IMR-90 (cell line): Measurements from ENCODE around the gene TUBGCP6. TPM values are rescaled to one million over a fixed set of nuclear protein-coding genes. Genes with fewer than 3 reads are reported as not detected.

ENCODE experiments used
- ATAC-seq: fragments of 200-7000 bp; cut with Tn5 transposase; 2 replicates; pipeline ENCODE4 v1.9.1; 2020; ENCODE audit warnings: low read depth, mild to moderate bottlenecking, moderate library complexity
- BruUV-seq: library from RNA; stranded (reverse); fragments of 400-500 nt; replicated peaks from 2 replicates; lab custom pipeline; 2021; lab: Mats Ljungman, UMichigan
- CTCF ChIA-PET: fragments of 300-600 bp; formaldehyde crosslinking; extraction: SDS; loops from one replicate; lab custom pipeline; 2021; ENCODE audit warnings: antibody characterized with exemption; lab: Yijun Ruan, JAX
- POLR2A ChIA-PET: fragments of 300-600 bp; sonication (Branson Sonifier 250); formaldehyde crosslinking; loops from one replicate; lab custom pipeline; 2022; ENCODE audit warnings: antibody characterized with exemption; ENCODE audit not compliant: unreplicated experiment; lab: Charles Lee
- DNase-seq: peaks from one replicate; pipeline ENCODE4 v3.0.0; 2013
- H2AFZ ChIP-seq: replicated peaks from 2 replicates; pipeline ENCODE3; 2013; ENCODE audit warnings: low read length, mild to moderate bottlenecking; ENCODE audit not compliant: poor library complexity
- H2AK5ac ChIP-seq: 2 replicates; pipeline ENCODE4 v1.6.1; 2013; ENCODE audit warnings: low read depth, low read length, inconsistent platforms
- H2AK9ac ChIP-seq: replicated peaks from 2 replicates; pipeline ENCODE3; 2013; ENCODE audit warnings: mild to moderate bottlenecking, low read depth, low read length, moderate library complexity; ENCODE audit not compliant: poor library complexity
- H2BK120ac ChIP-seq: 2 replicates; pipeline ENCODE4 v1.6.1; 2013; ENCODE audit warnings: low read depth, low read length, inconsistent platforms
- H2BK15ac ChIP-seq: 3 replicates; pipeline ENCODE4 v1.6.1; 2013; ENCODE audit warnings: low read depth, low read length, inconsistent platforms
- H2BK20ac ChIP-seq: 2 replicates; pipeline ENCODE4 v1.6.1; 2013; ENCODE audit warnings: low read depth, mild to moderate bottlenecking, inconsistent platforms, low read length, moderate library complexity
- H2BK5ac ChIP-seq: 2 replicates; pipeline ENCODE4 v1.6.1; 2013; ENCODE audit warnings: mild to moderate bottlenecking, low read depth, low read length, inconsistent platforms; ENCODE audit not compliant: poor library complexity, severe bottlenecking
- H3K14ac ChIP-seq: replicated peaks from 2 replicates; pipeline ENCODE4 v1.6.1; 2013; ENCODE audit warnings: low read depth, low read length, inconsistent platforms
- H3K18ac ChIP-seq: 2 replicates; pipeline ENCODE4 v1.6.1; 2013; ENCODE audit warnings: low read depth, low read length, control low read depth
- H3K23ac ChIP-seq: 2 replicates; pipeline ENCODE4 v1.6.1; 2013; ENCODE audit warnings: low read depth, low read length, inconsistent platforms
- H3K27ac ChIP-seq: 2 replicates; pipeline ENCODE4 v1.5.1; 2013; ENCODE audit warnings: mild to moderate bottlenecking, control low read depth, low read length; ENCODE audit not compliant: insufficient read depth
- H3K27me3 ChIP-seq: 2 replicates; pipeline ENCODE4 v1.6.1; 2013; ENCODE audit warnings: low read length; ENCODE audit not compliant: control insufficient read depth, insufficient read depth
- H3K36me3 ChIP-seq: 2 replicates; pipeline ENCODE4 v1.6.1; 2013; ENCODE audit warnings: low read length, mixed read lengths; ENCODE audit not compliant: control insufficient read depth, insufficient read depth
- H3K4ac ChIP-seq: 2 replicates; pipeline ENCODE4 v1.6.1; 2013; ENCODE audit warnings: low read depth, low read length, inconsistent platforms
- H3K4me1 ChIP-seq: 2 replicates; pipeline ENCODE4 v1.6.1; 2013; ENCODE audit warnings: low read length, mixed read lengths; ENCODE audit not compliant: control insufficient read depth, insufficient read depth
- H3K4me2 ChIP-seq: 2 replicates; pipeline ENCODE4 v1.6.1; 2013; ENCODE audit warnings: low read depth, mild to moderate bottlenecking, control low read depth, low read length, moderate library complexity
- H3K4me3 ChIP-seq: 2 replicates; pipeline ENCODE4 v1.5.1; 2013; ENCODE audit warnings: low read depth, mild to moderate bottlenecking, control low read depth, low read length, moderate library complexity; ENCODE audit not compliant: insufficient read depth
- H3K56ac ChIP-seq: 2 replicates; pipeline ENCODE4 v1.6.1; 2013; ENCODE audit warnings: low read length, inconsistent platforms; ENCODE audit not compliant: insufficient read depth; ENCODE audit errors: extremely low read depth
- H3K79me1 ChIP-seq, 2 experiments: 2 replicates each; pipeline ENCODE4 v1.6.1; 2013; ENCODE audit warnings: low read length in 2 of 2, inconsistent platforms in 1 of 2, low read depth in 1 of 2
- H3K9ac ChIP-seq: 2 replicates; pipeline ENCODE4 v1.6.1; 2013; ENCODE audit warnings: low read depth, low read length, control low read depth
- H3K9me1 ChIP-seq: 2 replicates; pipeline ENCODE4 v1.6.1; 2013; ENCODE audit warnings: low read length, inconsistent platforms; ENCODE audit not compliant: insufficient read depth
- H3K9me3 ChIP-seq: 2 replicates; pipeline ENCODE4 v1.6.1; 2013; ENCODE audit warnings: low read length; ENCODE audit not compliant: control insufficient read depth, insufficient read depth
- H4K20me1 ChIP-seq: 2 replicates; pipeline ENCODE4 v1.6.1; 2013; ENCODE audit warnings: low read length, inconsistent platforms; ENCODE audit not compliant: insufficient read depth
- H4K5ac ChIP-seq: 2 replicates; pipeline ENCODE4 v1.6.1; 2013; ENCODE audit warnings: mild to moderate bottlenecking, low read depth, low read length, control low read depth
- H4K8ac ChIP-seq, 2 experiments: 2 replicates each; pipeline ENCODE4 v1.6.1; 2013; ENCODE audit warnings: low read depth in 2 of 2, low read length in 2 of 2, control low read depth in 1 of 2, inconsistent platforms in 1 of 2
- H4K91ac ChIP-seq: 2 replicates; pipeline ENCODE4 v1.6.1; 2013; ENCODE audit warnings: low read depth, low read length, inconsistent platforms; ENCODE audit not compliant: insufficient read depth
- BHLHE40 ChIP-seq: fragments of 150-350 bp; IDR thresholded peaks from 2 replicates; pipeline ENCODE4 v1.6.1; 2016; ENCODE audit warnings: mild to moderate bottlenecking, low read depth, low read length
- CEBPB ChIP-seq: IDR thresholded peaks from 2 replicates; pipeline ENCODE4 v1.6.1; 2012; ENCODE audit warnings: low read depth, low read length, improper control_type of control experiment
- CTCF ChIP-seq: conservative IDR thresholded peaks from 2 replicates; pipeline ENCODE4 v1.5.1; 2012; ENCODE audit warnings: mild to moderate bottlenecking, low read depth, low read length, improper control_type of control experiment
- ELK1 ChIP-seq: fragments of 150-350 bp; IDR thresholded peaks from 2 replicates; pipeline ENCODE4 v1.6.1; 2016; ENCODE audit warnings: low read depth, mild to moderate bottlenecking, low read length, moderate library complexity, borderline replicate concordance
- MAFK ChIP-seq: IDR thresholded peaks from 2 replicates; pipeline ENCODE4 v1.6.1; 2012; ENCODE audit warnings: low read depth, low read length, improper control_type of control experiment
- MAZ ChIP-seq: IDR thresholded peaks from 2 replicates; pipeline ENCODE4 v1.6.1; 2012; ENCODE audit warnings: low read depth, mild to moderate bottlenecking, low read length, improper control_type of control experiment, moderate library complexity, borderline replicate concordance
- MXI1 ChIP-seq: IDR thresholded peaks from 2 replicates; pipeline ENCODE4 v1.6.1; 2012; ENCODE audit warnings: low read depth, mild to moderate bottlenecking, low read length, moderate library complexity, borderline replicate concordance
- NFE2L2 ChIP-seq: fragments of 150-350 bp; IDR thresholded peaks from 2 replicates; pipeline ENCODE4 v1.6.1; 2016; ENCODE audit warnings: low read depth, mild to moderate bottlenecking, low read length
- POLR2A ChIP-seq: IDR thresholded peaks from 2 replicates; pipeline ENCODE4 v1.6.1; 2012; ENCODE audit warnings: mild to moderate bottlenecking, low read depth, low read length
- RAD21 ChIP-seq: IDR thresholded peaks from 2 replicates; pipeline ENCODE4 v1.6.1; 2012; ENCODE audit warnings: low read length, improper control_type of control experiment
- RCOR1 ChIP-seq: IDR thresholded peaks from 2 replicates; pipeline ENCODE4 v1.6.1; 2012; ENCODE audit warnings: mild to moderate bottlenecking, low read length, improper control_type of control experiment; ENCODE audit not compliant: insufficient replicate concordance
- RFX5 ChIP-seq: IDR thresholded peaks from 2 replicates; pipeline ENCODE4 v1.8.0; 2012; ENCODE audit warnings: low read depth, mild to moderate bottlenecking, low read length, moderate library complexity
- SMC3 ChIP-seq: fragments of 150-350 bp; IDR thresholded peaks from 2 replicates; pipeline ENCODE4 v1.6.1; 2016; ENCODE audit warnings: low read depth, mild to moderate bottlenecking, antibody characterized with exemption, low read length, moderate library complexity
- USF2 ChIP-seq: fragments of 150-350 bp; IDR thresholded peaks from 2 replicates; pipeline ENCODE4 v1.6.1; 2017; ENCODE audit warnings: mild to moderate bottlenecking, antibody characterized with exemption, low read length, low read depth
- WGBS, 2 experiments: methylation state at CpG; one replicate each; pipeline versions ENCODE4 v1.1.5 to v1.1.7; 2013; ENCODE audit warnings: missing lambda C conversion rate in 2 of 2; ENCODE audit not compliant: insufficient read length in 1 of 2; ENCODE audit errors: extremely low coverage in 2 of 2; 5-methylcytosine and 5-hydroxymethylcytosine counted together
- dilution Hi-C: fragments of 300-500 bp; cut with HindIII; formaldehyde crosslinking; loops from one replicate; pipeline ENCODE4 v1.14.3; 2018; ENCODE audit warnings: low sequenced_read_pairs; ENCODE audit not compliant: unreplicated experiment
- in situ Hi-C: fragments of 300-500 bp; cut with MboI; formaldehyde crosslinking; loops from 3 replicates; pipeline ENCODE4 v1.14.3; 2019; ENCODE audit warnings: low sequenced_read_pairs, inconsistent platforms, mixed read lengths
- intact Hi-C: fragments of 100-400 bp; cut with micrococcal nuclease; formaldehyde crosslinking; loops from 2 replicates; pipeline ENCODE4 v1.10.0; 2022
- polyA plus RNA-seq, 3 experiments: library from polyadenylated mRNA; depleted of rRNA; stranded (reverse); fragments of >200 nt; gene quantifications; 2 replicates each; pipeline ENCODE4 v1.2.3, GENCODE V29; 2012; ENCODE audit warnings: low replicate concordance in 1 of 3
- total RNA-seq: library from RNA; depleted of rRNA; stranded (reverse); fragments of >200 nt; gene quantifications from 2 replicates; pipeline ENCODE4 v1.2.3, GENCODE V29; 2012

TUBGCP6 gene
- total and polyA plus RNA-seq, 2 of the 4 experiments (the other 2 are of a cell fraction): 10.8 to 28.6 TPM

GRCh38 chr22:50248196-50249081, 3.6 kb upstream of the TUBGCP6 start:
- Histone ChIP-seq H3K79me1 (peaks cover 9 to 53% of the 10 kb centered on the region in 2 experiments; a peak in 3 of 4 replicates), H3K18ac (no peak overlapping the region), H4K8ac (no peak overlapping the region), H4K91ac (no peak overlapping the region), H2BK20ac (no peak overlapping the region), H3K9ac (no peak overlapping the region), H3K9me1 (0 out of 2 replicates have a peak, but pooled peaks cover 3% of the 10 kb centered on the region), H3K27me3 (no peaks in the 10 kb centered on the region), H2BK15ac (no peak overlapping the region), H4K5ac (no peak overlapping the region), H4K20me1 (peaks cover 29% of the 10 kb centered on the region), H2BK120ac (no peak overlapping the region), H2AK5ac (no peak overlapping the region), H2BK5ac (no peak overlapping the region), H3K27ac (no peak overlapping the region), H3K36me3 (peaks cover 24% of the 10 kb centered on the region), H2AFZ (peak overlapping the region; percentile 34), H3K9me3 (no peaks in the 10 kb centered on the region), H3K4me3 (no peak overlapping the region), H3K14ac (no peak overlapping the region), H3K4me1 (peaks cover 15% of the 10 kb centered on the region), H3K23ac (no peak overlapping the region), H3K4me2 (no peak overlapping the region), H2AK9ac (no peak overlapping the region), H3K56ac (no peak overlapping the region), H3K4ac (no peak overlapping the region)
- no peak for ATAC-seq
- POLR2A ChIA-PET: no interaction called here
- in situ Hi-C loops: no loop called here
- DNase-seq: no peak
- CTCF ChIA-PET: interaction anchor here (0.5 kb wide), 1 partner anchor 10 kb away, joined by 4 read pairs; no protein-coding TSS in a partner anchor
- dilution Hi-C loops: no loop called here
- no CpG with 5 or more reads among the region's 29 CpGs for WGBS, 2 experiments
- intact Hi-C loops: no loop called here
- no TSS peak for BruUV-seq
- no peak for TF ChIP-seq POLR2A
- TF ChIP-seq BHLHE40: no peak
- no peak for TF ChIP-seq USF2
- no peak for TF ChIP-seq CTCF
- TF ChIP-seq MAFK: no peak
- no peak for TF ChIP-seq SMC3
- no peak for TF ChIP-seq ELK1
- no peak for TF ChIP-seq MXI1
- TF ChIP-seq RAD21: no peak
- TF ChIP-seq NFE2L2: no peak
- TF ChIP-seq RFX5: no peak
- TF ChIP-seq MAZ: no peak
- no peak for TF ChIP-seq CEBPB
- TF ChIP-seq RCOR1: no peak
